Neural cell (in vitro differentiated cells): Measurements from ENCODE around the gene NFAM1. TPM values are rescaled to one million over a fixed set of nuclear protein-coding genes. Genes with fewer than 3 reads are reported as not detected.

Source experiments
- H2AFZ ChIP-seq: fragments of 200-600, 300-800 bp; sonication (generic), shearing (Covaris generic); 2 replicates; pipeline ENCODE4 v1.6.0; 2014; ENCODE audit warnings: low read depth, mild to moderate bottlenecking, antibody characterized with exemption, low read length, moderate library complexity
- H3F3A ChIP-seq: fragments of 200-600 bp; shearing (Covaris generic); 2 replicates; pipeline ENCODE4 v1.6.1; 2016; ENCODE audit warnings: mild to moderate bottlenecking, moderate library complexity, mixed read lengths, antibody characterized with exemption, low read length; ENCODE audit not compliant: insufficient read depth, poor library complexity, severe bottlenecking
- H3K27ac ChIP-seq: fragments of 200-600, 300-800 bp; sonication (generic), shearing (Covaris generic); 2 replicates; pipeline ENCODE4 v1.5.1; 2014; ENCODE audit warnings: mild to moderate bottlenecking, low read length, moderate library complexity
- H3K27me3 ChIP-seq: fragments of 300-800, 200-600 bp; sonication (generic), shearing (Covaris generic); 2 replicates; pipeline ENCODE4 v1.6.0; 2014; ENCODE audit warnings: mild to moderate bottlenecking, low read depth, low read length, moderate library complexity; ENCODE audit not compliant: insufficient read depth
- H3K36me3 ChIP-seq: fragments of 300-800, 200-600 bp; sonication (generic), shearing (Covaris generic); 2 replicates; pipeline ENCODE4 v1.5.1; 2014; ENCODE audit warnings: mild to moderate bottlenecking, antibody characterized with exemption, low read length, moderate library complexity; ENCODE audit not compliant: insufficient read depth
- H3K4me2 ChIP-seq: fragments of 300-800, 200-600 bp; sonication (generic), shearing (Covaris generic); 2 replicates; pipeline ENCODE4 v1.6.0; 2014; ENCODE audit warnings: mild to moderate bottlenecking, low read length
- H3K4me3 ChIP-seq: fragments of 300-800, 200-600 bp; sonication (generic), shearing (Covaris generic); 2 replicates; pipeline ENCODE4 v1.5.1; 2014; ENCODE audit warnings: mild to moderate bottlenecking, low read length, moderate library complexity
- H3K79me2 ChIP-seq: fragments of 200-600 bp; shearing (Covaris generic); replicated peaks from 2 replicates; pipeline ENCODE4 v1.6.0; 2014; ENCODE audit warnings: mild to moderate bottlenecking, low read length, moderate library complexity; ENCODE audit not compliant: insufficient read depth
- H3K9ac ChIP-seq: fragments of 300-800, 200-600 bp; sonication (generic), shearing (Covaris generic); 2 replicates; pipeline ENCODE4 v1.6.1; 2016; ENCODE audit warnings: mild to moderate bottlenecking, low read length, mixed read lengths
- H3K9me2 ChIP-seq: fragments of 200-600 bp; shearing (Covaris generic); 2 replicates; pipeline ENCODE4 v1.6.1; 2016; ENCODE audit warnings: mild to moderate bottlenecking, low read length, mixed read lengths; ENCODE audit not compliant: insufficient read depth
- H3K9me3 ChIP-seq: fragments of 200-600, 300-800 bp; sonication (generic), shearing (Covaris generic); 2 replicates; pipeline ENCODE4 v1.6.1; 2016; ENCODE audit warnings: mild to moderate bottlenecking, mixed run types, low read length, moderate library complexity, mixed read lengths
- H4K20me1 ChIP-seq: fragments of 200-600 bp; shearing (Covaris generic); 2 replicates; pipeline ENCODE4 v1.6.1; 2016; ENCODE audit warnings: mild to moderate bottlenecking, mixed run types; ENCODE audit not compliant: insufficient read depth
- EP300 ChIP-seq: fragments of 450-650 bp; conservative IDR thresholded peaks from 2 replicates; pipeline ENCODE4 v1.6.1; 2014; ENCODE audit warnings: antibody characterized with exemption, mild to moderate bottlenecking, moderate library complexity; ENCODE audit not compliant: poor library complexity, severe bottlenecking
- EZH2 ChIP-seq: fragments of 200-600, 300-800 bp; shearing (Covaris generic), sonication (generic); IDR thresholded peaks from 2 replicates; pipeline ENCODE4 v1.6.1; 2014; ENCODE audit warnings: antibody characterized with exemption, low read length, borderline replicate concordance, mild to moderate bottlenecking; ENCODE audit not compliant: insufficient read depth, poor library complexity, severe bottlenecking
- MXI1 ChIP-seq: fragments of 450-650 bp; conservative IDR thresholded peaks from 2 replicates; pipeline ENCODE4 v1.6.1; 2014; ENCODE audit warnings: antibody characterized with exemption, mild to moderate bottlenecking; ENCODE audit not compliant: poor library complexity, severe bottlenecking
- POLR2AphosphoS5 ChIP-seq: IDR thresholded peaks from 2 replicates; pipeline ENCODE4 v1.6.1; 2012
- RAD21 ChIP-seq: fragments of 450-650 bp; conservative IDR thresholded peaks from 2 replicates; pipeline ENCODE4 v1.6.1; 2014; ENCODE audit warnings: antibody characterized with exemption, mild to moderate bottlenecking, moderate library complexity
- SMC3 ChIP-seq: fragments of 450-650 bp; conservative IDR thresholded peaks from 2 replicates; pipeline ENCODE4 v1.6.1; 2014; ENCODE audit warnings: antibody characterized with exemption, mild to moderate bottlenecking, moderate library complexity; ENCODE audit not compliant: poor library complexity
- TAF1 ChIP-seq: IDR thresholded peaks from 2 replicates; pipeline ENCODE4 v1.6.1; 2012; ENCODE audit warnings: low read depth
- polyA plus RNA-seq: library from polyadenylated mRNA; depleted of rRNA; stranded (reverse); fragments of >200 nt; gene quantifications from 2 replicates; pipeline ENCODE4 v1.2.3, GENCODE V29; 2014
- TF ChIP-seq, protein P1 (sequence below): IDR thresholded peaks from 2 replicates; pipeline ENCODE4 v1.6.1; 2012; ENCODE audit warnings: borderline replicate concordance
- TF ChIP-seq, protein P2 (sequence below): fragments of 450-650 bp; IDR thresholded peaks from 2 replicates; pipeline ENCODE4 v1.5.1; 2014; ENCODE audit warnings: antibody characterized with exemption, mild to moderate bottlenecking, moderate library complexity; ENCODE audit not compliant: poor library complexity, severe bottlenecking

NFAM1 gene
- polyA plus RNA-seq, 1 donor from 2014 or later, result 0.05 TPM

DNA sequence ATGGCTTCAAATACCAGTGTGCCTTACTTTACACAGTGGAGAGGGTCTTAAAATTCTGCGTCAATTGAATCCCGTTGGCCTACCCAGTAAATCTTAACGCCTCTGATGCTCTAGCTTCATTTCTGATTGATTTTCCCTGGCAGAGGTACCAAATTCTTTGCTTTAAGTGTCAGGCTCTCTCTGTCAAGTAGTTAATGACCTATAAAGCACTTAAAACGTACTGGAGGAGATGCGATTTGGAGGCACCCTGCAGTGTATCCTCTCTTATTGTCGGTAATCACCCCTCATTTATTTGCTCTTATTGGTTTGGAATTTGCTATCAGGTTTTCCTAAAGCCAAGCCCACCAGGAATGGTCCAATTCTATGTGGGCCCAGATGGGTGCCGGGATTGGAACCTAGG lies 59.2 kb downstream of the NFAM1 start:
- H3K9me2 ChIP-seq, result no peaks in the 10 kb centered on the region
- H3K4me3 ChIP-seq, result no peak overlapping the region
- H3K9me3 ChIP-seq, result no peaks in the 10 kb centered on the region
- H4K20me1 ChIP-seq, result no peaks in the 10 kb centered on the region
- H3K79me2 ChIP-seq, result peaks cover 3% of the 10 kb centered on the region
- TF ChIP-seq, protein P1, sequence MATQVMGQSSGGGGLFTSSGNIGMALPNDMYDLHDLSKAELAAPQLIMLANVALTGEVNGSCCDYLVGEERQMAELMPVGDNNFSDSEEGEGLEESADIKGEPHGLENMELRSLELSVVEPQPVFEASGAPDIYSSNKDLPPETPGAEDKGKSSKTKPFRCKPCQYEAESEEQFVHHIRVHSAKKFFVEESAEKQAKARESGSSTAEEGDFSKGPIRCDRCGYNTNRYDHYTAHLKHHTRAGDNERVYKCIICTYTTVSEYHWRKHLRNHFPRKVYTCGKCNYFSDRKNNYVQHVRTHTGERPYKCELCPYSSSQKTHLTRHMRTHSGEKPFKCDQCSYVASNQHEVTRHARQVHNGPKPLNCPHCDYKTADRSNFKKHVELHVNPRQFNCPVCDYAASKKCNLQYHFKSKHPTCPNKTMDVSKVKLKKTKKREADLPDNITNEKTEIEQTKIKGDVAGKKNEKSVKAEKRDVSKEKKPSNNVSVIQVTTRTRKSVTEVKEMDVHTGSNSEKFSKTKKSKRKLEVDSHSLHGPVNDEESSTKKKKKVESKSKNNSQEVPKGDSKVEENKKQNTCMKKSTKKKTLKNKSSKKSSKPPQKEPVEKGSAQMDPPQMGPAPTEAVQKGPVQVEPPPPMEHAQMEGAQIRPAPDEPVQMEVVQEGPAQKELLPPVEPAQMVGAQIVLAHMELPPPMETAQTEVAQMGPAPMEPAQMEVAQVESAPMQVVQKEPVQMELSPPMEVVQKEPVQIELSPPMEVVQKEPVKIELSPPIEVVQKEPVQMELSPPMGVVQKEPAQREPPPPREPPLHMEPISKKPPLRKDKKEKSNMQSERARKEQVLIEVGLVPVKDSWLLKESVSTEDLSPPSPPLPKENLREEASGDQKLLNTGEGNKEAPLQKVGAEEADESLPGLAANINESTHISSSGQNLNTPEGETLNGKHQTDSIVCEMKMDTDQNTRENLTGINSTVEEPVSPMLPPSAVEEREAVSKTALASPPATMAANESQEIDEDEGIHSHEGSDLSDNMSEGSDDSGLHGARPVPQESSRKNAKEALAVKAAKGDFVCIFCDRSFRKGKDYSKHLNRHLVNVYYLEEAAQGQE, result peak; percentile 39
- no peak for TF ChIP-seq EZH2
- H3K9ac ChIP-seq, result peak overlapping the region; percentile 27
- no peak overlapping the region for H3K4me2 ChIP-seq
- H3K27ac ChIP-seq, result peak overlapping the region; percentile 44
- H2AFZ ChIP-seq, result no peak overlapping the region
- no peaks in the 10 kb centered on the region for H3F3A ChIP-seq
- no peaks in the 10 kb centered on the region for H3K36me3 ChIP-seq
- H3K27me3 ChIP-seq, result no peaks in the 10 kb centered on the region

DNA sequence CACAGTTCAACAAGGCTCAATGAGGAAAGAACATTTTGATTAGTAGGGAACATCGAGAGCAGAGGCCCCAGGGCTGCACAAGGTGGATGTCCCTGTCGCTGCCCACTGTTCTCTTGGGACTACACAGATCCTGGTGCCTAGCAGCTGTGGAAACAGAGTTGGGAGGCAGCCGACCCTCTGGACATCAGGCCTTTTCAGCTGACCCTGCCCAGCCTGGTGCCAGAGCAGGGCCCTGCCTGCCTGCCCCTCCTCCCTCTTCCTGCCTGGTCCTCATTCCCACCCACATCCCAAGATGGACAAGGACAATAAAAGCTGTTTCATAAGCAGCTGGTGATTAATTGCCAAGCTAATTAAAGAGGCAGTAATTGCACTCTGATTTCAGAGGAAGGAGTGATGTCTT lies 60.7 kb downstream of the NFAM1 start:
- no peaks in the 10 kb centered on the region for H3F3A ChIP-seq
- H3K36me3 ChIP-seq, result no peaks in the 10 kb centered on the region
- no peak overlapping the region for H2AFZ ChIP-seq
- no peaks in the 10 kb centered on the region for H4K20me1 ChIP-seq
- no peaks in the 10 kb centered on the region for H3K9me3 ChIP-seq
- H3K79me2 ChIP-seq, result peaks cover 18% of the 10 kb centered on the region
- H3K9me2 ChIP-seq, result no peaks in the 10 kb centered on the region
- no peak overlapping the region for H3K4me2 ChIP-seq
- peaks cover 4% of the 10 kb centered on the region for H3K27me3 ChIP-seq
- TF ChIP-seq, protein P1, result no peak
- TF ChIP-seq EP300 (no peak), POLR2AphosphoS5 (no peak), RAD21 (no peak), MXI1 (no peak), EZH2 (no peak), TAF1 (no peak), SMC3 (no peak)
- TF ChIP-seq, protein P2, sequence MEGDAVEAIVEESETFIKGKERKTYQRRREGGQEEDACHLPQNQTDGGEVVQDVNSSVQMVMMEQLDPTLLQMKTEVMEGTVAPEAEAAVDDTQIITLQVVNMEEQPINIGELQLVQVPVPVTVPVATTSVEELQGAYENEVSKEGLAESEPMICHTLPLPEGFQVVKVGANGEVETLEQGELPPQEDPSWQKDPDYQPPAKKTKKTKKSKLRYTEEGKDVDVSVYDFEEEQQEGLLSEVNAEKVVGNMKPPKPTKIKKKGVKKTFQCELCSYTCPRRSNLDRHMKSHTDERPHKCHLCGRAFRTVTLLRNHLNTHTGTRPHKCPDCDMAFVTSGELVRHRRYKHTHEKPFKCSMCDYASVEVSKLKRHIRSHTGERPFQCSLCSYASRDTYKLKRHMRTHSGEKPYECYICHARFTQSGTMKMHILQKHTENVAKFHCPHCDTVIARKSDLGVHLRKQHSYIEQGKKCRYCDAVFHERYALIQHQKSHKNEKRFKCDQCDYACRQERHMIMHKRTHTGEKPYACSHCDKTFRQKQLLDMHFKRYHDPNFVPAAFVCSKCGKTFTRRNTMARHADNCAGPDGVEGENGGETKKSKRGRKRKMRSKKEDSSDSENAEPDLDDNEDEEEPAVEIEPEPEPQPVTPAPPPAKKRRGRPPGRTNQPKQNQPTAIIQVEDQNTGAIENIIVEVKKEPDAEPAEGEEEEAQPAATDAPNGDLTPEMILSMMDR, result no peak
- H3K27ac ChIP-seq, result peak overlapping the region; percentile 48
- peak overlapping the region; percentile 14 for H3K4me3 ChIP-seq
- peak overlapping the region; percentile 38 for H3K9ac ChIP-seq
